ENCODE data around the gene ELP1.
"Not testable (repeated sequence)": the region's sequence is repeated elsewhere in the genome, so short reads cannot be mapped to it uniquely, and the experiment has no call there.

The ELP1 gene

DNA sequence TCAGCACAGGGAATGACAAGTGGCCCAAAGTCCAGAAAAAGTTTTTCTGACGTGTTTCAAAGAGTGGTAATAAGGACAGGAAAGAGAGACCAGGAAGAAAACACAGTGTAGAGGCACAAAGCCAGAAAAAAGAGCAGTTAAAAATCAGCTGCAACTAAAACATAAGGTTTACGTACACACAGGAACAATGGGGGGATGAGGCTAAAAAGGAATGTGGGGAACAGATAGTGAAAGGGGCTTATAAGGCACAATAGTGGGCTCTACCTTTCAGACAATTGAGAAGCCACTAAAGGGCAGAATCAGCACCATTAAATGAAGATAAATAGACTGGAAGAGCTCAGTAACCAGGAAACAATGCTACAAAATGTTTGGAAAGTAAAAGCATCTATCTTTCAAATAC is 5.5 kb downstream of the ELP1 start:
- no peak for DNase-seq

DNA sequence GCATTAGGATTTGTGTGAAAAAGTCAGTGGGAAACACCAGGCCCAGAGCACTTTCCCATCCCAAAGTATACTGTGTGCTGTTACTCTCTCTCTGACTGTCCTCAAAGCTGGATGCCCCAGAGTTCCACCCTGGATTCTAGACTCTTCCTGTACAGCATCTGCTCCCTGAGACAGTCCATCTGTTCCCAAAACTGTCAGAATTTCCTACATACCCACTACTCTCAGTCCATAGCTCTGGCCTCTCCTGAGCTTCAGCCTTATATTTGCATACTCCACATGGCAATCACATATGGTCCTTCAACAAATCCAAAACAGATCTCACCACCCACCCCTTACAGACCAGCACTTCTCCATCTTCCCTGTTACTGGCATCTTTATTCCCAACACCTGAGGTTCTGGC is 9.5 kb downstream of the ELP1 start:
- no peak for DNase-seq

DNA sequence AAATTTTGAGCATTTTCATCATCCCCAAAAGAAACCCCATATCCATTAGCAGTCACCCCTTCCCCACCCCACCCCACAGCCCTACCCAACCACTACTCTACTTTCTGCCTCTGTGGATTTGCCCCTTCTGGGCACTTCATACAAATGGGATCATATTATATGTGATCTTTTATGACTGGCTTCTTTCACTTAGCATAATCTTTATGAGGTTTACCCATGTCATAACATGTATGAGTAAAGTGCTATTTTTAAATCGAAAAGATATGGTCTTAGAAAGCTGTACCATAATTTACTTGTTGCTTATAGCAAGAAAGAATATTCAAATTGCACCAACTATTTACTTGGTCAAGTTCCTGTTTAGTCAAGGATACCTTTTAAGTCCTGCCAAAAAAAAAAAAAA is 12.7 kb downstream of the ELP1 start:
- no peak for DNase-seq

DNA sequence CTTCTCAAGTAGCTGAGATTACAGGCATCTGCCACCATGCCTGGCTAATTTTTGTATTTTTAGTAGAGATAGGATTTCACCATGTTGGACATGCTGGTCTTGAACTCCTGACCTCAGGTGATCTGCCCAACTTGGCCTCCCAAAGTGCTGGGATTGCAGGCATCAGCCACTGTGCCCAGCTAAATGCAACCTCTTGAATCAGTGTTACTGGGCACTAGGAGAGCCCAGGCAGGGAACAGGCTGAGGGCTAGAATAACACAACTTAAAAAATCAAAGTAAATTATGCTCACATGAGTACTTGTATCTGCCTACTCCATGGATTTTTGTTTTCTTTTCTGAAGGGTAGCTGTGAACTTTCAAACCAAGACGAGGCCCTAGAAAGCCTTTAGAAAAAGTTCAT is 13.5 kb downstream of the ELP1 start:
- not testable (repeated sequence) for DNase-seq

DNA sequence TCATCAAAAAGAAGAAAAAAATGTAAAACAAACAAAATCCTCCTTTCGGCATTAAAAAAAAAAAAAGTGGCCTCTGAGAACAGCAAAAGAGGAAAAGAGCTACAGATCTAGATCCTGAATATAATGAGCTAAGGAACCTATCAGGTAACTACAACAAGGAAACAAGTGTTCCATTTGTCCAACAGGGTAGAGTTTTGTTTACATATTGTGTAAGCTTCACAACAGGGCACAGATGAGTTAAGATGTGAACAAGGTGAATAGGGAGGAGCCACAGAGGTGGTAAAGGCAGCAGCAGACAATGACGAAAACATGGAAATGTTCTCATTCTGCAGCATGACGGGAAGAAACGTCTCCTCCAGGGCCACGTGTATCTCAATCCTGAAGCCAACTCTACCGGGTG is 14.4 kb downstream of the ELP1 start:
- no peak for DNase-seq

DNA sequence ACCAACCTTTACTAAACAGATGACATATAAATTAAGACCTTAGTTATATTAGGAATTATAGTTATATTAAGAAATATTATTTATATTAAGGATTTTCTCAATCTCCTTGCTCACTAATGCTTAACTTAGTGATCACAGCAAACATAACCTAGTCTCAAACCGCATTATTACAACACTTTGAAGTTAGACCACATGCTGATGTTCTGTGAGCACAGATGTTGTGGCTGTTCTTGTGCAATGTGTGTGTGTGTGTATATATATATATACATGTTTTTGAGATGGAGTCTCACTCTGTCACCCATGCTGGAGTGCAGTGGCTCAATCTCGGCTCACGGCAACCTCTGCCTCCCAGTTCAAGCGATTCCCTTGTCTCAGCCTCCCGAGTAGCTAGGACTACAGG is 20.5 kb downstream of the ELP1 start:
- DNase-seq, result no peak

DNA sequence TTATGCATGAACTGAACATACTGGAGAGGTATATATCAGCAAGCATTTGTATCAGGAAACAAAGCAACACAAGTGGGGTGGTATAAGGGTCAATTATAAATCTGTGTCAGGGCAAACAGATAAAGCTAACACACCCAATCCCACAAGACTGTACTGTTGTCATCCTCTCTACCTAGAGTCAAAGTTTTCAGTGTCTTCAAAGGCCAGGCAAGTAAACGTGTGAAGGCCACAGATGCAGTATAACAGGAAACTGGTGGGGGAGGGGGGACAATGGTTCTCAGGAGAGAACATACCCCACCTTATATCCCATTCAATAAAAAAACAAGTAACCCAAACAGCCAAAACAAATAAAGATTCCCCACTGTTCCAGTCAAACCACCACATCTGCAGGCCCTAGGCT is 22.1 kb downstream of the ELP1 start:
- no peak for DNase-seq

DNA sequence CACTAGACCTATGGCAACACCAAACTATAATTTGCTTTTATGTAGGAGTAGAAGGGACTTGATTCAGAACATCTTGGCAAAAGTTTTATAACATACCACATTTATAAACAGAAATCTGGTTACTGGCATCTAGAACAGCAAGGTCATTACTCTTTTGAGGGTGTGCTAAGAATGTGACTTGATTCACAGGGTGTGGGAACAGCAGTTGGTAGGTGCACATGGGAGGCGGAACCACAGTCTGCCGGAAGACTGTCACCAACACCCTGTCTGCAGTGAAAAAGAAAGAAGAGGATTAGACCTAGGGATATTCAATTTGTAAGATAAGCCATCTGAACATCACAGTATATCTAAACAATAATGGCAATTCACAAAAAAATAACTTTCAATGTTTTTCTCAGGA is 23.0 kb downstream of the ELP1 start:
- no peak for DNase-seq

DNA sequence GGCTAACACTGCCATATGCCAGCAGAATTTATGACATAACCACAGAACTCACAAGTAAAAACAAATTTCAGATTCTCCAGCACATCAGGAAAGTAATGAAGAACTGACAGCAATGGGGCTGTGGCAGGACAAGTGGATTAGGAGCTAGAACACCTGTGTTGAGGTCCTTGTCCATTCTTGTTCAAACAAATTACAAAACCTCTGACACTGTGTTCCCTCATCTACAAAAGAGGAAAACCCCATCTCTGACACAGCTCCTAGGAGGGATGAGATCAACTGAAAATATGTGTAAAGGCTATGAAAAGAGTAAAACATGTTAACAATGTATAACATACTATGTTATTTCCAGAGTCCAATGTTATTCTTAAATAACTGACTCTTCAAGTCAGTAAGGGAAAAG is 23.5 kb downstream of the ELP1 start:
- DNase-seq, result no peak

DNA sequence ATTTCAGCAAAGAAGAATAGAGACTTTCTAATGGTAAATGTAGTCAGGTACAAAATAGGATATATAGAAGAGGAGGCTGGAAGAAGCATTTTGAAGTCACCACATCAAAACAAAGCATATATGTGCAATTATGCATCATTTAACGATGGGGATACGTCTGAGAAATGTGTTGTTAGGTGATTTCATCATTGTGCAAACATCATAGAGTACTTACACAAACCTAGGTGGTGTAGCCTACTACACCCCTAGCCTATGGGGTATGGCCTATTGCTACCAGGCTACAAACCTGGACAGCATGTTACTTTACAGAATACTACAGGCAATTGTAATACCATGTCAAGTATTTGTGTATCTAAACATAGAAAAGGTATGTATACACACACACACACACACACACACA is 28.4 kb downstream of the ELP1 start:
- DNase-seq, result no peak

DNA sequence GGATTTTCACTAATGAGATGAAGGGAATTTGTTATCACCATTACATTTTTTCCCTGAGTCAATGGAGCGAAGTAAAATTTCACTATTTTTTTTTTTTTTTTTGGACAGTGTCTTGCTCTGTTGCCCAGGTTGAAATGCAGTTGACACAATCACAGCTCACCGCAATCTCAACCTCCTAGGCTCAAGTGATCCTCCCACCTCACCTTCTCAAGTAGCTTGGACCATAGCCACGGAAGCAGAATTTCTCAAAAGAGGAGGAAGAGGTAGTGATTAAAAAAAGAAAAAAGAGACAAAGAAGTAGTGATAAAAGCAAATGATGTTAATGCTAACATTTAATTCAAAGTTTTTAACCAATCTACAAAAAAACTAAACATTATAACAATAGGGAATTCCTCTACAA is 29.8 kb downstream of the ELP1 start:
- DNase-seq, result no peak

DNA sequence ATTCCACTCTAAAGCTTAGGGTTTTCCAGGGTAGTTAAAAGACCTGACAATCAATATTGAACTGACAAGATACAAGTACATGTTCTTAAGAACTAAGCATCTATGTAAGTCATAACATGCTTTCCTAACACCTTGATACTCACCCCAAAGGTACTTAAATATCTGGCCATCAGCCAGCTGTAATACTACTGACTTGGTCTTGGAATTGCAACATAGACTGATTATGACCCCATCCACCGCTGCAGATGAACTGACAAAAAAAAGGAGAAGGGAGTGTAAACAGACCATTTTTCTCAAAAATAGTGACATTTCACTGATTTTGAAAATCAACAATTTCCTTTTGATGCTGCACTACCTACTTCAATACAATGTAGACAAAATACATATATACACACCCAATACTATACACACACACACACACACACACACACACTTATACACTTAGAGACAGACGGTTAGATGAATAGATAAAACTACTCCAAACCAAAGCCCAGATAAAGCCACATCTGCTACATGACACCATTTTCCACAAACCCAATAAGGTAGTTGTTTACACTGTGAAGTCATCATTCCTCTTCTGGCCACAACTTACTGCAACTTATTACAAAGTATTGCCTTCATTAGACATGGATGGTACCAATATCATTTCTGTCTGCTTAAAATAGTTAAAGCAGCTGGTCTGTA is 30.4 kb downstream of the ELP1 start:
- DNase-seq, result peak; percentile 9

DNA sequence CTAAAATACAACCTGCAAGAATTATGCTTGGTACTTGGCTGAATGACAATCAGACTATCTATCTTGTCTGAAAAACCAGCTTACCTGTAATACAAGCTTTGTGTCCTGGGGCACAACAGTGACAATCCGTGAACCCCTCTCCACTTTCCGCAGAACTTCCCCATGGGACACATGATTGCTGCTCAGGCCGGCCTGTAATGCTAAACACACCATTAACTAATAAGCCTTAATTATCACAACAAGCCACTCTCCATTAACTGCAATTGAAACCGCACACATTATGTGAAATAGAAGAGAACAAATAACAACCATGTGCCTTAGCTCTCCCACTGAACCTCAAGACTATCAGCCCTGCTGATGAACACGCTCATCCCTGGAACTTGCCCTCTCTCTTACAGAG is 33.7 kb downstream of the ELP1 start:
- DNase-seq, result no peak

DNA sequence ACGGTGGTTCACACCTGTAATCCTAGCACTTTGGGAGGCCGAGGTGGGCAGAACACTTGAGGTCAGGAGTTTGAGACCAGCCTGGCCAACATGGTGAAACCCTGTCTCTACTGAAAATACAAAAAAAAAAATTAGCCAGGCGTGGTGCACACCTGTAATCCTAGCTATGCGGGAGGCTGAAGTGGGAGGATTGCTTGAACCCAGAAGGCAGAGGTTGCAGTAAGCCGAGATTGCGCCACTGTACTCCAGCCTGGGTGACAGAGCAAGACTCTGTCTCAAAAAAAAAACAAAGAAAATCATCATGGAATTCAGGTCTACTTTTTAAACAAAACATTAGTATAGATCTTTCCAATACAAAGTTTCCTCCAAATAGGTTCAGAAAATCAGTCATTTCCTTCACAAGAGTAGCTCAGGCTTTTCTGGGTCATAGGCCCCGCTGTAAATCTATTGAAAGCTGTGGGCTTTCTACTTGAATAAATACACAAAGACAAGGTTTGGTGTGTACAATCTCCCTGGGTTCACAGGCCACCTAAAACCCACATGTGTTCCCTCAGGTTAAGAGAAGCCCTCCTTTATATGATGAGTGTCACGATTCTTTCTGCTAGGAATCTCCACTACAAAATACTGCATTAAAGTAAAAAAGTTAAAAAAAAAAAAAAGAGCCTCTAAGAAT is 34.8 kb downstream of the ELP1 start:
- not testable (repeated sequence) for DNase-seq

DNA sequence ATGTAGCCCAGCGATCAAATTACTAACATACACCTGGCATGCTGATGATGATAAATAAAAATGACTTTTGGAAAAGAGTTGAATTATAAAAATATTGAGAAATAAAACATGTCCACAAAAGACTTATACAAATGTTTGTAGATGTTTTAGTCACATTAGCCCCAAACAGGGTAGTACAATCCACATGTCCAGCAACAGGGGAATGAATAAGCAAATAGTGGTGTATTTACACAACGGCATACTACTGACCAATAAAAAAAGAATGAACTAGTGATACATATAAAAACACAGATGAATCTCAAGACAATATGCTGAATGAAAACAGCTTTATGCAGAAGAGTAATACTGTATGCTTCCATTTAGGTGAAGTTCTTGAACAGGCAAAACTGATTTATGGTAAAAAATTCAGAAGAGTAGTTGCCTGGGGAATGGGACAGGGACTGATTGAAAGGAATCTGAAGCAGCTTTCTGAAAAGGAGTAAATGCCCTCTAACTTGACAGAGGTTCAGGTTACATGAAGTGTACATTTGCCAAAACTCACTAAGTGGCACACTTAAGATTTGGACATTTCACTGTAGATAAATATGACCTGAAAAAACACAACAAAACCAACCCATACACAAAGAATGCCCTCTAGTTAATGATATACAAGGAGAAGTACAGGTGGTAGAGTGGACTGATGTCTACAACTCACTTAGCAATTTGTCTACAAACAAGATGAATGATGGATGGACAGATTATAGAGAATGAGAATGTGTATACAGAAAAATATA is 36.4 kb downstream of the ELP1 start:
- DNase-seq, result no peak

DNA sequence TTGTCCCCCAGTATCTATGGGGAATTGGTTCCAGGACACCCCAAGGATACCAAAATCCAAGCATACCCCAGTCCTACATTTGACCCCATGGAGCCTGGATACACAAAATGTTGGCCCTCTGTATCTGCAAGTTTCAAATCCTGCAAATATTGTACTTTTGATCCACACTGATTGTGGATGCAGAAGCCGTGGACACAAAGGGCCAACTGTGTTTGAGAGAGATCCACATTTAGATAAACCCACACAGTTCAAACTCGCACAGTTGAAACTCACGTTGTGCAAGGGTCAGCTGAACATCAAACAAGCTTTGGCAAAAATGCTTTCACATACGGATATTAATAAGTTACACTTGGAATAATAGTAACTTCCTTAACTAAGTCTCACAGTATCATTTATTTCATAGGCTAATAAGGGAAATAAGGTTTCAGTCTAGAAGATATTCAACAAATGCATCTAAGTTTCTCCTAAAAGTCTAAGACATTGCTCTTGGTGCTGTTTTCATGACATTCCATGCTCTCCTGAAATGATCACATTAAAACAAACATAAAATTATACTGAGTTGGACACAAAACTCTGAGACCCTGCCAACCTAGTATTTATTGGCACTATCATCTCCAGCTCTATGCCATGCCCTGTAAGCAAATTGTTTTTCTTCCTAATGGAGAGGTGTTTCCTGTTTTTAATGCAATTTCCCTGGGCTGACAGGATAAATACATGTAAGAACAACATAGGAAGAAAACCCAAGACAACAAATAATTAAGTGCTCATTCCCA is 39.5 kb downstream of the ELP1 start:
- DNase-seq, result no peak

DNA sequence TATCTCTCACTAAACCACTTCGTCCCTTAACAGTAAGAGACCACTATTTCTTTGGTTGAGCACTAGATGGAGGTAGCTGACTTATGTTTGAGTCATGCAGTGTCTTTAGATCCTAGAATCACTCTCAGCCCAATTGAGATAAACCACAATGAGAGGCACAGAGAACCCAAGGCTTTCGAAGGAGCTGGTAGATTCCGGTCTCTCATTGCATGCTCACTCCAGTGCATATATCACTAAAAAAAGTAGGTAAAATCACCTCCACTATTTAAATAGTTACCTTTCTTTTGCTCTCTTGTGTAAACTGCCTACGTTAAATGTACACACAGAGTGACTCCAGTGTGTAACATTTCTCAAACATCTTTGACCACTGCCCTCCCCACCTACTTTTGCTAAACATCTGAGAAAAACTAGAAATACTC is 44.3 kb downstream of the ELP1 start:
- DNase-seq, result no peak

DNA sequence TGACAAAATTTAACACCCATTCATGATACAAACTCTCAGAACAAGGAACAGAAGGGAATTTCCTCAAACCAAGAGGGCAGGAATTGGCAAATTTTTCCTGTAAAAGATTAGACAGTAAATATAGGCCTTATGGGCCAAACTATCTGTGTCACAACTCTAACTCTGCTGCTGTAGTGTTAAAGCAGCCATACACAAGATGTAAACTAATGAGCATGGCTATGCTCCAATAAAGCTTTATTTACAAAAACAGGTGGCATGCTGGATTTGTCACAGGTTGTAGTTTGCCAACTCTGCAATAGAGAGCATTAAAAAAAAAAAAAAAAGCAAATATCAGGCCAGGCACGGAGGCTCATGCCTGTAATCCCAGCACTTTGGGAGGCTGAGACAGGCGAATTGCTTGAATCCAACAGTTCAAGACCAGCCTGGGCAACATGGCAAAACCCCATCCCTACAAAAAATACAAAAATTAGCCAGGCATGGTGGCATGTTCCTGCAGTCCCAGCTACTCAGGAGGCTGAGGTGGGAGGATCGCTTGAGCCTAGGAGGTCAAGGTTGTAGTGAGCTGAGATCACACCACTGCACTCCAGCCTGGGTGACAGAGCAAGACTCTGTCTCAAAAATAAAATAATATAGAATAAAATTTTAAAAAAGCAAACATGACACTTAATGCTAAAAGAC is 47.2 kb downstream of the ELP1 start:
- DNase-seq, result not testable (repeated sequence)

DNA sequence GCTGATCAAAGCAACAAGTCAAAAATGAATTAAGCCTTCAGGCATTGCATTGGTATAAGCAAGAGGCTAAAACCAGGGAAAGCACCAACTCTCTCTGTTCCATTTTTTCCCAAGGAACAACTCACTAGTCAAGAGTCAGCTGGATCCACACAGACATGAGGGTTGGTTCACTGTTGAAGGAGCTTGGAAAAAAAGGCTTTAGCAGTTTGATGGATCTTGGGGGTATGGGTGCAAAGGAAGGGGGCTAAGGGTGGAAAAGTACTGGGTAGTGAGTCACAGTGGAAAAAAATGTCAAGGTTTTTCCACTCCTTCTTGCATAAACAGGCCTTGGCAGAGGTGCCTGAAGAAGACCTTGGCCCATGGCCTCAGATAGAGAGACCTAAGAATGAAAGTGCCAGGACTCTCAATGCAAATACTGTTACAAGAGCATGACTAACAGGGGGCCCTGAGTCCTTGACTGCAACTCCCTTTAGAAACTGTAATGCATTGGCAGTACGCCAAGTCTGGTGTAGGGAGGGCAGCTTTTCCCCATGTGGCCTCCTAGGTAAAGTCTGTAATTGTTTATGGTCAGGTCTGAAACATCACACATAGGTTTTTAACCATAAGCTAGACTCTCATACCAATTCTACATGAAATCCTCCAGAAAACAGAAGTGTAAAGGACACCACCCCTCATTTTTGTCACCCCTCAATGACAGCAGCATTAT is 48.1 kb downstream of the ELP1 start:
- peak; percentile 83 for DNase-seq

DNA sequence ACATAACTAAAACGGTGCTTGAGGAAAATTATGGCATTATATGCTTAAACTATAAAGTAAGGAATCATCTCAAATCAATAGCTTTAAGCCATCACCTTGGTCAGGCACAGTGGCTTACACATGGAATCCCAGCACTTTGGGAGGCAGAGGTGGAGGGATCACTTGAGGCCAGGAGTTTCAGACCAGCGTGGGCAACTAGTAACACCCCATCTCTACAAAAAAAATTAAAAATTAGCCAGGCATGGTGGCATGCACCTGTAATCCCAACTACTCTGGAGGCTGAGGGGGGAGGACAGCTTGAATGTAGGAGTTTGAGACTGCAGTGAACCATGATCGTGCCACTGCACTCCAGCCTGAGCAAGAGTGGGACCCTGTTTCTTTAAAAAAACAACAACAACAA is 49.2 kb downstream of the ELP1 start:
- DNase-seq, result no peak

DNA sequence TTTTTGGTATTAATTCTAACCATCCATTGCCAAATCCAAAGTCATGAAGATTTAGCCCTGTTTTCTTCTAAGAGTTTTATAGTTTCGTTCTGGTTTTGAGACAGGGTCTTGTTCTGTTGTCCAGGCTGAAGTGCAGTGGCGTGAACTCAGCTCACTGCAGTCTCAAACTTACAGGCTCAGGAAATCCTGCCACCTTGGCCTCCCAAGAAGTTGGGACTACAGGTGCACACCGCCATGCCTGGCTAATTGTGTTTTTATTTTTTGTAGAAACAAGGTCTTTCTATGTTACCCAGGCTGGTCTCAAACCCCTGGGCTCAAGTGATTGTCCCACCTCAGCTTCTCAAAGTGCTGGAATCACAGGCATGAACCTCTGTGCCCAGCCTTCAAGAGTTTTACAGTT is 50.8 kb downstream of the ELP1 start:
- DNase-seq, result no peak

All from NCI-H510A (cell line).